Coronary artery (tissue), 2 donors: ENCODE measurements around the gene CPNE7.

Experiments used
- DNase-seq: peaks from one replicate; pipeline ENCODE4 v3.0.0-alpha.2; 2017; ENCODE audit warnings: low spot score
- H3K27ac ChIP-seq, 2 donors: fragments of 200-600 bp; sonication (generic); one replicate each; pipeline ENCODE4 v1.5.1; 2016 to 2019
- H3K4me3 ChIP-seq: fragments of 200-600 bp; sonication (generic); 2 replicates; pipeline ENCODE4 v1.5.1; 2016; ENCODE audit warnings: mild to moderate bottlenecking, moderate library complexity
- TF ChIP-seq, protein P1 (sequence below): fragments of 200-600 bp; sonication (generic); IDR thresholded peaks from one replicate; pipeline ENCODE4 v1.5.1; 2019; ENCODE audit warnings: antibody characterized with exemption

The CPNE7 gene

DNA sequence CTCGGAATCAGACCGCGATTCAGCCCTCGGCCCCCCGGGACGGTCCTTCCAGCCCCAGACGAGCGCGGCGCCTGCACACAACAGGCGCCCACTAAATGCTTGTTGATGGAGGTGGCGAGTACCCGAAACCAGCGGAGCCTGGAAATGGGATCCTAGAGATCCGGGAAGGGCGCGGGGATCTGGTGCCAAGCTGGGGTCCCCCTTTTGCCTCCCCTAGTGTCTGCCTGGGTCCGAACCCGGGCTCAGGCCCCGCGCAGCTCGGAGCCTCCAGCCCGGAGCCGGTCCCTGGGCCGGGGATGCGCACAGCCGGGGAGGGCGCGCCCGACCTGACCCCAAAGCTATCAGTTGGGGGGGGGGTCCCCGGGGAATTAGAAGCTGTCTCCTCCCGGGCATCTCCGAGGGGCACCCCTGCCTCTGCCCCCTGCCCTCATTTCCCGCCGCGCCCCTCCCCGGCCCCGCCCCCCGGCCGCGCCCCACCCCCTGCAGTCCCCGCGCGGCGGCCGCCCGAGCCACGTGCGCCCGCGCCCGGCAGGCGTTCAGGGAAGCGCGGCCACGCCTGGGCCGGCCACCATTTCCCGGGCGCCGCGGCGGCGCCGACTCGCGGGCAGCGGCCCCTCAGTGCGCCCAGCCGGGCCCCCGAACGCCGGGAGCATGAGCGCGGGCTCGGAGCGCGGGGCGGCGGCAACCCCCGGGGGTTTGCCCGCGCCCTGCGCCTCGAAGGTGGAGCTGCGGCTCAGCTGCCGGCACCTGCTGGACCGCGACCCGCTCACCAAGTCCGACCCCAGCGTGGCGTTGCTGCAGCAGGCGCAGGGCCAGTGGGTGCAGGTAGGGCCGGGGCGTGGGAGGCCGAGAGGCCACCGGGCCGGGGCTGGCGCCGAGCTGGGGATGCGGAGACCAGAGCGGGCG, at the start of gene CPNE7:
CPNE7 (plus strand) TSS at position 512 of the 906 bp plus-strand sequence; CDS start at position 652, 140 bp downstream.
- TF ChIP-seq, protein P1, sequence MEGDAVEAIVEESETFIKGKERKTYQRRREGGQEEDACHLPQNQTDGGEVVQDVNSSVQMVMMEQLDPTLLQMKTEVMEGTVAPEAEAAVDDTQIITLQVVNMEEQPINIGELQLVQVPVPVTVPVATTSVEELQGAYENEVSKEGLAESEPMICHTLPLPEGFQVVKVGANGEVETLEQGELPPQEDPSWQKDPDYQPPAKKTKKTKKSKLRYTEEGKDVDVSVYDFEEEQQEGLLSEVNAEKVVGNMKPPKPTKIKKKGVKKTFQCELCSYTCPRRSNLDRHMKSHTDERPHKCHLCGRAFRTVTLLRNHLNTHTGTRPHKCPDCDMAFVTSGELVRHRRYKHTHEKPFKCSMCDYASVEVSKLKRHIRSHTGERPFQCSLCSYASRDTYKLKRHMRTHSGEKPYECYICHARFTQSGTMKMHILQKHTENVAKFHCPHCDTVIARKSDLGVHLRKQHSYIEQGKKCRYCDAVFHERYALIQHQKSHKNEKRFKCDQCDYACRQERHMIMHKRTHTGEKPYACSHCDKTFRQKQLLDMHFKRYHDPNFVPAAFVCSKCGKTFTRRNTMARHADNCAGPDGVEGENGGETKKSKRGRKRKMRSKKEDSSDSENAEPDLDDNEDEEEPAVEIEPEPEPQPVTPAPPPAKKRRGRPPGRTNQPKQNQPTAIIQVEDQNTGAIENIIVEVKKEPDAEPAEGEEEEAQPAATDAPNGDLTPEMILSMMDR = no peak
- DNase-seq = no peak
- no peak within 1 kb of the TSS for H3K27ac ChIP-seq
- H3K4me3 ChIP-seq = peak within 1 kb of the TSS; percentile 62

DNA sequence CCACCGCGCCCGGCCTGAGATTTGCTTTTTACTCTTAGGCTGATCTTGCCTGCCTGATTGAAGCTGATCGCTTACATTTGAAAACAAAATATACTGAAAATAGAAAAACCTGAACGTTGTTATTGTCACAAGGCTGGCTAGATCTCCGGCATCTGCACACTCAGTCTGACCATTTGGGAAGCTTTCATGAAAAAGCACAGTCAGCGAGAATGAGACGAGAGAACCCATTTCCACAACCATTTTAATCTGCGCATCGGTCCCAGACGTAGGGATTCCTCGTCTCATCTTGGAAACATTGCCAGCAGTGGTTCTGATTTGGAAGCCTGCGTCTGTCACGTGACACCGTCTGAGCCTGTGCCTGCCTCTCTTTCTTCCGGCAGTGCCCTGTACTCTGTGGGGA, 46.5 kb upstream of the CPNE7 start:
- DNase-seq = no peak
- Histone ChIP-seq H3K4me3 (no peak overlapping the region), H3K27ac (no peak overlapping the region)
- TF ChIP-seq, protein P1 = no peak

DNA sequence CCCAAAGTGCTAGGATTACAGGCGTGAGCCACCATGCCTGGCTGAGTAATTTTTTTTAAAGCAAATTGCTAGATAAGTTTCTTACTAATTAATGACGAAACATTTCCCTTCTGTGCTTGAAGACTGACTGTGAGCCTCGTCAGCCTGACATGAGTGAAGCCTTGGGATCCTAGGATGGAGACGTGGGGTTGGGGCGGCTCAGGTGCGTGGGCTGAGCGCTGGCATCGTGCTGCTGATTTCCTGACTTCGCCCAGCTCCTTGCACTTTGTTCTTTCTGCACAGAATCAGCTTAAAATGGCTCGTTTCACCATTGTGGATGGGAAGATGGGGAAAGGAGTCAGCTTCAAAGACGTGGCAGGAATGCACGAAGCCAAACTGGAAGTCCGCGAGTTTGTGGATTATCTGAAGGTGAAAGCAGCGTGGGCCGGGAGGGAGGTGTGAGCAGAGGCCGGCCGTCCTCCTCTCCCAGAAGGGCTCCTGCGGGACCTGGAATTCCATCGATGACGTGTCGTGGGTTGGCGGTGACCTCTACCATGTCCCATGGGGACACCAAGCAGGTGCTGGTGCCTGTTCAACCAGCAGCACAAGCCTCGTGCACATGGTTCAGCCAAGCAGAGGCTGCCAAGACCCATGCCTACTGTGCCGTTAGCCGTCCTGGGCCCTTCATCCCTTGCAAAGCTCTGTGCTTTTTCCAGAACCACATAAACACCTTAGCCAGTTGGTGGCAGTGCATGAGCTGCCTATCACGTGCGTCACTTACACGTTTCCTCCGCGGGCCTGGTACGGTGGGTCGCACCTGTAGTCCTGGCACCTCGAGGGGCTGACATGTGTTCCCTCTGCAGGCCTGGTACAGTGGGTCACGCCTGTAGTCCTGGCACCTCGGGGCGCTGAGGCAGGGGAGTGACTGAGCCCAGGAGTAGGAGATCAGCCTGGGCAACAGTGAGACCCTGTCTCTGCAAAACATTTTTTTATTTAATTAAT, 44.9 kb upstream of the CPNE7 start:
- no peak for DNase-seq
- Histone ChIP-seq H3K4me3 (no peak overlapping the region), H3K27ac (no peak overlapping the region)
- TF ChIP-seq, protein P1 = no peak

DNA sequence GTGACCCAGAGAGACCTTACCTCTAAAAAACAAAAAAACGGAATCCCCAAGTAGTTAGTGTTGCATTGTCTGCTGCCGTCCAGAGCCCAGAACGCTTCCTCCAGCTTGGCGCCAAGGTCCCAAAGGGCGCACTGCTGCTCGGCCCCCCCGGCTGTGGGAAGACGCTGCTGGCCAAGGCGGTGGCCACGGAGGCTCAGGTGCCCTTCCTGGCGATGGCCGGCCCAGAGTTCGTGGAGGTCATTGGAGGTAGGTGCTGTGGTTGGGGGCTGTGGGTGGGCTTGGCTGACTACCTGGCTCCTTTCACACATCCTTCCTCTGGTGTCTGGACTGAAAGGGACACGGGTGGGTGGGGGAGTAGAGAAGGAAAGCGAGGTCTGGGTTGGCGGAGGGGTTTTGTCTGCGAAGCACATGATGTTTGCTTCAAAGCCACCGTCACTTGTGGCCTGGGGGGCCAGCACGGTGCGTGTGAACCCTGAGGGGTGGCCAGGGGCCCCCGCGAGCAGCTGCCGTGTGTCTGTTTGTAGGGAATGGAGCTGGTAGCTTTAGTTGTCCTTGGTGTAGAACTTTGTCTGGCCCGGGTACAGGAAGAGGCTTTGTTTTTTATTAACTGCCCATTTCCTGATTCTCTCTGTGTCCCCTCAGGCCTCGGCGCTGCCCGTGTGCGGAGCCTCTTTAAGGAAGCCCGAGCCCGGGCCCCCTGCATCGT, 43.6 kb upstream of the CPNE7 start:
- TF ChIP-seq, protein P1 = no peak
- H3K4me3 ChIP-seq = no peak overlapping the region
- DNase-seq = no peak
- no peak overlapping the region for H3K27ac ChIP-seq

DNA sequence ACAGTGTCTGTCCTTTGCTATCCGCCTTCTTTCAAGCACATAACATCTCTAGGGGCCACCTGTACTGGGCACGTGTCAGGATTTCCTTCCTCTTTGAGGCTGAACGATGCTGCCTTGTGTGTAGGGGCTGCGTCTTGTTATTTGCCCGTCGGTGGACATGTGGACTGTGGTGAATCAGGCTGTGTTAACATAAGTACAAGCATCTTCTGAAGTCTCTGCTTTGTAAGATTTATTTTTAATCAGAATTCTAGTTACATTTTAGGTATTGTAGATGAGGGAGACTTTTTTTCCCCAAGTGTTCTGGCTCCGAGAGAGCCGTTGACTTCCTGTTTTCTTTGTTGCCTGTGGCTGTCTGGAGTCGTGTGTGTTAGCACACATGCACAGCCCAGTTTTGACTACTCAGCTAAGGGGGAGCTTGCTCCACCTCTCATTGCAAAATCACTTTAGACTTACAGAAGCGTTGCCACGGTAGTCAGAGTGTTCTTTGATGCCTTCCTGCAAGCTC, 41.3 kb upstream of the CPNE7 start:
- Histone ChIP-seq H3K4me3 (no peak overlapping the region), H3K27ac (peak overlapping the region in 1 of 2 donors; percentile 29)
- TF ChIP-seq, protein P1 = no peak
- DNase-seq = no peak

DNA sequence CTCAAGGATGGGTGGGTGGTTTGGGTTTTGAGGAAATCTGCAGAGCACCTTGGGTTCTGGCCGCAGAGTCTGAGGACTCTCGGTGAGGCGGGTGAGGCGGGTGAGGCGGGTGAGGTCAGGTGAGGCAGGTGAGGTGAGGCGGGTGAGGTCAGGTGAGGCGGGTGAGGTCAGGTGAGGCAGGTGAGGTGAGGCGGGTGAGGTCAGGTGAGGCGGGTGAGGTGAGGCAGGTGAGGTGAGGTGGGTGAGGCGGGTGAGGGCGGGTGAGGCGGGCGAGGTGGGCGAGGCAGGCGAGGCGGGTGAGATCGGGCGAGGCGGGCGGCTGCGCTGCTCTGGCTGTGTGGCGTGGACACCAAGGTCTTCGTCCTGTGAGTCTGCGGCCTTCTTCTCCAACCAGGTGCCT, 39.2 kb upstream of the CPNE7 start:
- DNase-seq = no peak
- Histone ChIP-seq H3K27ac (no peak overlapping the region), H3K4me3 (no peak overlapping the region)
- TF ChIP-seq, protein P1 = no peak
